Measurements from ENCODE around the gene ODC1.

Gene ODC1

GRCh38 chr2:10447895-10448575, at the start of gene ODC1:
Gene ODC1, minus strand, starts transcription at chr2:10448327. Its CDS starts 3,295 bp downstream, at chr2:10445032.
- no peak for TF ChIP-seq CTCF (IDR thresholded peaks at IDR 0.05; ENCODE audit: borderline replicate concordance, insufficient read depth, low read depth, low read length)
- H3K4me3 ChIP-seq (ENCODE audit: low read depth, low read length), result peak within 1 kb of the TSS; percentile 53

DNA sequence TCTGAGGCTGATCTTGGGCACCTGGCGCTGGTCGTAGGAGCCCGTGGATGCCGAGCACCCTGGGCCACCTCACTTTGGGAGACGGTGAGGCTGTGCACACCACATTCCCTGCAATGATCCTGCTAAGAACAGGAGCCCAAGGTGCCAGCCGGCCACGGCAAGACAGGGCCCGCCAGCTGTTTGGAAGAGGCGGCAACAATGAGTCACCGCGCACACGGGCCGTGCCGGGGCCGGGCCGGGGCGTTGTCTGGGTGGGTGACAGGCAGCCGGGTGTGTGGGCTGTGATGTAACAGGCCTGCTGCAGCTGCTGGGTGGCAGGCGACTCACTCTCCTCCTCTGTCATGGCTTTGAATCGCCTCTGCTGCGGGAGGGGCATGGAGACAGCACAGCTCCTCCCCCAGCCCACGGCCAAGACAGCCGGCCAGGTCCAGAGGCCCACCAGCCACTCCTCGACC, 49.7 kb upstream of the ODC1 start:
- TF ChIP-seq CTCF (IDR thresholded peaks at IDR 0.05; ENCODE audit: borderline replicate concordance, insufficient read depth, low read depth, low read length), result no peak
- H3K4me3 ChIP-seq (ENCODE audit: low read depth, low read length), result no peak overlapping the region

DNA sequence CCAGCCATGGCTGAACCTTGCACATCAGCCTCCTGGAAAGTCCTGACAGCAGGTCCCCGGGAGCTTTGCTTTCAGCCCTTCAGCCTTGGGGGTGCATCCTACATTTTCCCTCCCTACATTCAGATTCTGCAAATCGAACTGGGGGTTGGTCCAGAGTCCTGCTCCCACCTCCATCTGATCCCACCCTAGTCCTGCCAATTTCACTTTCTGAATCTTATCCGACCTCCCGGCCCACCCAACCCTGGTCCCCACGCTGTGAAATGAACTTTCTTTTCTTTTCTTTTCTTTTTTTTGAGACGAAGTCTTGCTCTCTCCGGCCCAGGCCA, 47.8 kb upstream of the ODC1 start:
- no peak for TF ChIP-seq CTCF (IDR thresholded peaks at IDR 0.05; ENCODE audit: borderline replicate concordance, insufficient read depth, low read depth, low read length)

GRCh38 chr2:10495311-10495987, 47.3 kb upstream of the ODC1 start:
- no peak for TF ChIP-seq CTCF (IDR thresholded peaks at IDR 0.05; ENCODE audit: borderline replicate concordance, insufficient read depth, low read depth, low read length)

More for the DNA sequence above, 47.8 kb upstream of the ODC1 start:
- H3K4me3 ChIP-seq (ENCODE audit: low read depth, low read length), result no peak overlapping the region

GRCh38 chr2:10494351-10495066, 46.4 kb upstream of the ODC1 start:
- no peak overlapping the region for H3K4me3 ChIP-seq (ENCODE audit: low read depth, low read length)
- TF ChIP-seq CTCF (IDR thresholded peaks at IDR 0.05; ENCODE audit: borderline replicate concordance, insufficient read depth, low read depth, low read length), result no peak

More at GRCh38 chr2:10495311-10495987, 47.3 kb upstream of the ODC1 start:
- H3K4me3 ChIP-seq (ENCODE audit: low read depth, low read length), result no peak overlapping the region

GRCh38 chr2:10493634-10494281, 45.6 kb upstream of the ODC1 start:
- TF ChIP-seq CTCF (IDR thresholded peaks at IDR 0.05; ENCODE audit: borderline replicate concordance, insufficient read depth, low read depth, low read length), result no peak
- H3K4me3 ChIP-seq (ENCODE audit: low read depth, low read length), result no peak overlapping the region
